HPDE6-E6E7 (cell line): Measurements from ENCODE around the gene DDI2.
"Not testable (repeated sequence)": the region's sequence is repeated elsewhere in the genome, so short reads cannot be mapped to it uniquely, and the experiment has no call there.

Experiments
- DNase-seq: peaks from one replicate; pipeline ENCODE4 v3.0.0; 2011; ENCODE audit warnings: missing footprints; ENCODE audit errors: extremely low spot score

The DDI2 gene

DNA sequence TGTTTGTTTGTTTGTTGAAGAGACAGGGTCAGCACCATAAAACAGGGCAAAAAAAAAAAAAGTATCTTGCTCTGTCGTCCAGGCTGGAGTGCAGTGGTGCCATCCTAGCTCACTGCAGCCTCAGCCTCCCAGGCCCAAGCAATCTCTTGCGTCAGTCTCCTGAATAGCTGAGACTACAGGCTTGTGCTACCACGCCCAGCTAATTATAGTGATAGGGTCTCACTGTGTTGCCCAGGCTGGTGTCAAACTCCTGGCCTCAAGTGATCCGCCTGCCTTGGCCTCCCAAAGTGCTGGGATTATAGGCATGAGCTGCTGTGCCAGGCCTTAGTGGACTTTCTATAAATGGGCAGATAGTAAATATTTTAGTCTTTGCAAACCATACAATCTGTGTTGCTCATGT is 19.2 kb downstream of the DDI2 start:
- no peak for DNase-seq

- no peak for DNase-seq
These were observed 20.6 kb downstream of the DDI2 start for GRCh38 chr1:15637826-15638225.

DNA sequence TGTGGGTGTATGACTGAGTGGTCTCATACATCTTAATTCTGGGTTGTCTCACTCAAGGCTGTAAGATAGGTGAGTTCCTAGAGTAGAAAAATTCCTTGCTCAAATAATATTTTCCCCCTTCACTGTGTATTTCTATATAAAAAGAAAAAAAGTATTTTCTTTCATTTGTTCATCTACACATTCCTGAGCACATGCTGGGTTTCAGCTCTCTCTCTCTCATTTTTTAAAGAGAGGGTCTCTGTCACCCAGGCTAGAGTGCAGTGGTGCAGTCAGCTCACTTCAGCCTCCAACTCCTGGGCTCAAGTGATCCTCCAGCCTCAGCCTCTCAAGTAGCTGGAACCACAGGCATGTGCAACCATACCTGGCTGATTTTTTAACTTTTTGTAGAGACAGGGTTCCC is 22.0 kb downstream of the DDI2 start:
- DNase-seq = no peak

- no peak for DNase-seq
These were observed 22.7 kb downstream of the DDI2 start for GRCh38 chr1:15639931-15640330.

DNA sequence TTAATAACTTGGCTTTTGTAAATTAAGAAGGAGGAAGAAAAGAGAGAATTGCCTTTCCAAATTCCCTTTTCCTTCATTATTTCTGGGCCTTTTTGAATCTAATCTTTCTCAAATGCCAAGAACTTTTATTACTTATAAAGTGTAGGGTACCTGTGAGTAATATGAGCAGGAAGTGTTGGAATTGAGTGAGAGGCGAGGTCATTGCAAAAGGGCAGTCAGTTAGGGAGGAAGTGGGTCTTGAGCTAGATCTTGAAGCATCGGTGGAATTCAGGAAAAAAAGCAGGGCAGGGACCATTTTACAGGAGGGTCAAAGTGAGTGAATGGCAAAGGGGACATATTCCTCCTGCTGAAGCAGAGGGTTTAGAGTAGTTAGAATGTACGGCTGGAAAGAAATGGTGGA is 23.4 kb downstream of the DDI2 start:
- DNase-seq = no peak

- no peak for DNase-seq
These were observed 32.7 kb downstream of the DDI2 start for GRCh38 chr1:15649937-15650336.

- DNase-seq = no peak
These were observed 33.2 kb downstream of the DDI2 start for GRCh38 chr1:15650433-15650832.

DNA sequence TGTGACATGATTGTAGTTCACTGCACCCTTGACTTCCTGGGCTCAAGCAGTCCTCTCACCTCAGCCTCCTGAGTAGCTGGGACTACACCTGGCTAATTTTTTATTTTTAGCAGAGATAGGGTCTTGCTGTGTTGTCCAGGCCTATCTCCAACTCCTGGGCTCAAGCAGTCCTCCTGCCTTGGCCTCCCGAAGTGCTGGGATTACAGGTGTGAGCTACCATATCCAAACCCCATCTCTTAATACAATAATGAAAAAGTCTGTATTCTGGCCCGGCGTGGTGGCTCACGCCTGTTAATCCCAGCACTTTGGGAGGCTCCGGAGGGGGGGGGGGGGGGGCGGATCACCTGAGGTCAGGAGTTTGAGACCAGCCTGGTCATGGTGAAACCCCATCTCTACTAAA is 34.9 kb downstream of the DDI2 start:
- DNase-seq = not testable (repeated sequence)

GRCh38 chr1:15654091-15654690 is 36.9 kb downstream of the DDI2 start:
- no peak for DNase-seq

DNA sequence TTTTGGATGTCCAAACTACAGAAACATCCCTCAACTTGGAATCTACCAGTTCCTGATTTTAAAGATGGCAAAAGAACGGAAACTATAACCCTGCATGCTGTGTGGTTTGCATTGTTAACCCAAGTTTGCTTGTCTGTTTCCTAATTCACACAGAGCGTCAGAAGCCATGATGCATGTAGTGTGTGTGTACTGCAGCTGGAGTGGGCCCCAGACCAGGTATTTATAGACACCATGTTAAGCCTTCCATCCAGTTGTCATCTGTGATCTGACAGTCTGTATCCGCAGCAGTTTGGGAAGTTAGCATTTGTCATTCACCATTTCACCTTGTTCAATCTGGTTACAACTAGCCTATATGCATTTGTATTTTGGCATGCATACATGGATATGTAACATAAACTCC is 39.2 kb downstream of the DDI2 start:
- no peak for DNase-seq

DNA sequence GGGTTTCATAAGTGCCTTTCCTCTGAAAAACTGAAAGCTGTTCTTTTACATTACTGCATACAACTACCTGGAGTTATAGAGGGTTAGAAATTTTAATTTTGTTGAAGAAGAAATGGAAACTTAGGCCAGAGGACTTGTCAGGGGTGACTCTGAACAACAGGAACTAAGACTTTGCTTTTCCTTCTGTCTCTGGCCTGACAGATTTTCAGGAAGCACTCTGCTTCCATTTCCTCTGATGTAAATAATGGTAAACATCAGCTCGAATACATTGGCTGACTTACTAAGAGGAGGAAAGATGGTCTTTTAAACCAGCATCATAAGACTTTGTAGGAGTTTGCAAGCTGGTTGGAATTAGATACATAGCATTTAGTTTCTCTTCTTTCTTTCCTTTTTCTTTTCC is 39.8 kb downstream of the DDI2 start:
- DNase-seq = no peak

GRCh38 chr1:15660151-15660550 is 42.9 kb downstream of the DDI2 start:
- no peak for DNase-seq

DNA sequence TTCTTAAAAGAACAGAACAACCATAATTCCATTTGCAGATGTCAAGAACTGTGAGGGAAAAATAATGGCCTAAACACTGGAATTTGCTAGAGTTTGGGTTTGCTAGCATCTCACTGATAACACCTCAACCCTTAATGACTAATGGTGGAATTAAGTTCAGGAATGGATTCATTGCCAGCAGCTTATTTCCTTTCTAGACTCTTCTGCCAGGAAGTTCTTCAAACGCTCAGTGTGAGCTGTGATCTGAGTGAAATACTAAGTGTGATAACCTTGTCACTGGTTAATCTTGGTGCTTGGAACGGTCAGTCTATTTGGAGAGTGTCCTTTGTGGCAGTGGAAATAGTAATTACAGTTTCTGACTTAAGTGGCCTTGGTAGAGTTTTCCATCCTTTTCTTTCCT is 45.2 kb downstream of the DDI2 start:
- no peak for DNase-seq

GRCh38 chr1:15663925-15664324 is 46.7 kb downstream of the DDI2 start:
- no peak for DNase-seq

DNA sequence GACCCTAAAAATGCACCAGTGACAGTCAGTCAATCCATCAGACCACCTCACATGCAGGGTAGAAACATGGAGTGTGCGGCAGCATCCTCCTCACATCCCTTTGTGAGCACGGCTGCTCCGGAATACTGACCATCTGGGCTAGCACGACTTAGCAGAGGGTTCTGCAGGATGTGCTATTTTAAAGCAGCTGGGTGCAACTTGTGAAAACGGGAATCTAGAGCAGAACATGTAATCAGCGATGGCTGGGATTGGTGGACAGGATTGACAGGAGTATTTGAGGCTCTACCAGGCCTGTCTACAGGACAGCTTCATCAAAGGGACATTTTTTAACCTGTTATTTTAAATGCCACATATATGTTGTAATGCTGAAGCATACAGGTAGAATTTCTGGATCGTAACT is 50.1 kb downstream of the DDI2 start:
- no peak for DNase-seq

- no peak for DNase-seq
These were observed 51.0 kb downstream of the DDI2 start for GRCh38 chr1:15668089-15668754.

DNA sequence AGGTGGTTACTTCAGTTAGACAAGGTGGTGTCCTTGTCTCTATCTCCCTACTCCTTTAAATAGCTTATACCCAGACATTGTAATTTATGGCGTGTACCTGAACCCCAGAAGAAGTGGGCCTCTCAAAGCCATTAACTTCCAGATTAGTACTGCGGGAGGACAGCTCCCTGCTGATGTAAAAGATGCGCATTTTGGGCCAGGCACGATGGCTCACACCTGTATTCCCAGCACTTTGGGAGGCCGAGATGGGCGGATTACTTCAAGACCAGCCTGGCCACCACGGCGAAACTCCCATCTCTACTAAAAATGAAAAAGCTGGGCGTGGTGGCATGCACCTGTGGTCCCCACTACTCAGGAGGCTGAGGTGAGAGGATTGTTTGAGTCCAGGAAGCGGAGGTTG is 51.8 kb downstream of the DDI2 start:
- no peak for DNase-seq

DNA sequence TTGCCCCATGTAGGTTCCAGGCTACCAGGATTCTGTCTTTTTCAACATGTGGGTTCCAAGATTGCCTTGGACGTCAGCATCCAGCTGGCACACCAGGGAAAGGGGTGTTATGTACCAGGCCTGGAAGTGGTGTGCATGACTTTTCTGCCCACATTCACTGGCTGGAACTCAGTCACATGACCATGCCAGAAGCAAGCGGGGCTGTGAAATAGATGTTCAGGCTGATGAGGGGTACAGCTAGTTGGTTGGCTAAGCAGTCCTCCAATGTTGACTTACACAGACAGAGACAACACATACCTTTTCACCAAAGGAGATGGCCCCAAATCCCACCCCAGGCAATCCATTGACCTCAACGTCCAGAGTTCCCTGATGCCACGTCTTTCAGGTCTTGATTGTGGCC is 52.6 kb downstream of the DDI2 start:
- DNase-seq = no peak

GRCh38 chr1:15671430-15671829 is 54.2 kb downstream of the DDI2 start:
- DNase-seq = no peak

DNA sequence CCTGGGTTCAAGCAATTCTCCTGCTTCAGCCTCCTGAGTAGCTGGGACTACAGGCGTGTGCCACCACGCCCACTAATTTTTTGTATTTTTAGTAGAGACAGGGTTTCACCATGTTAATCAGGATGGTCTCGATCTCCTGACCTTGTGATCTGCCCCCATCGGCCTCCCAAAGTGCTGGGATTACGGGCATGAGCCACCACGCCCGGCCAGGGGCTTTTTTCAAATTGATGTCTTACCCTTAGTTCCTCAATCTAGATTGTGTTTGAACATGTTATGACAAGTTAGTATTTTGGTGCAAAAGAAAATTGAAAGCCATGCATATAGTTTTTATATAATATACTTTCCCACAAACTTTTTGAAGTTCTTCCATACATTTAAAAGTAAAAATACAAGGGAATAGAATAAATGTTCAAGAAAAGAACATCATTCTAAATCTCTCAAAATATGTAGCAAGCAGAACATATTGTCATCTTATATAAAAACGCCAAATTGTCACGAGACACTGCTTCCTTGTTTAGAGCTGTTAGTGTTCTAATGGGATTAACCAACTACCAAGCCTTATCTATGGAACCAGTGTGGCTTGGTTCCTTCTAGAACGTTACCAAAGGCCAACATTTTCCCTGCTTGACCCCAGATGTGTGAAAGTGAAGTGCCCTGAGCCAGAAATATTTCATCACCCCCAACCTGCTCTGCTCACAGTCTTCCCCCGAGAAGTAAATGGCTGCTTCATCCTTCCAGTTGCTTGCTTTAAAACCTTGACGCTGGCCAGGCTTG is 57.3 kb downstream of the DDI2 start:
- no peak for DNase-seq

- DNase-seq = no peak
These were observed 58.8 kb downstream of the DDI2 start for GRCh38 chr1:15676010-15676409.

- no peak for DNase-seq
These were observed 59.7 kb downstream of the DDI2 start for GRCh38 chr1:15676688-15677661.
